SU-DHL-6 (cell line): ENCODE measurements around the gene MYL2.

Experiments used
- H2AFZ ChIP-seq: fragments of 200-600 bp; sonication (generic); 2 replicates; pipeline ENCODE4 v1.6.1; 2014; ENCODE audit warnings: low read depth, mild to moderate bottlenecking, moderate library complexity, mixed read lengths, antibody characterized with exemption, low read length; ENCODE audit not compliant: severe bottlenecking
- H3F3A ChIP-seq: fragments of 200-600 bp; shearing (Covaris generic); 2 replicates; pipeline ENCODE4 v1.6.0; 2016; ENCODE audit warnings: antibody characterized with exemption, mild to moderate bottlenecking; ENCODE audit not compliant: insufficient read depth
- H3K27ac ChIP-seq: fragments of 200-600 bp; sonication (generic); 2 replicates; pipeline ENCODE4 v1.5.1; 2016; ENCODE audit warnings: low read depth, mild to moderate bottlenecking, low read length, moderate library complexity, mixed read lengths
- H3K27me3 ChIP-seq: fragments of 200-600 bp; sonication (generic), shearing (Covaris generic); 2 replicates; pipeline ENCODE4 v1.6.0; 2014; ENCODE audit warnings: mild to moderate bottlenecking, low read length
- H3K36me3 ChIP-seq: fragments of 200-600 bp; sonication (generic); 2 replicates; pipeline ENCODE4 v1.6.1; 2014; ENCODE audit warnings: mild to moderate bottlenecking, low read length, mixed read lengths
- H3K4me2 ChIP-seq: fragments of 300-600, 200-600 bp; shearing (Covaris generic), sonication (generic); 2 replicates; pipeline ENCODE4 v1.6.0; 2014; ENCODE audit warnings: low read length, low read depth, mild to moderate bottlenecking; ENCODE audit not compliant: poor library complexity, severe bottlenecking
- H3K4me3 ChIP-seq: fragments of 200-600 bp; sonication (generic); 2 replicates; pipeline ENCODE4 v1.5.1; 2014; ENCODE audit warnings: antibody characterized with exemption, low read length, mild to moderate bottlenecking, mixed read lengths; ENCODE audit not compliant: insufficient read depth, poor library complexity, severe bottlenecking
- H3K79me2 ChIP-seq: fragments of 200-600 bp; sonication (generic); 2 replicates; pipeline ENCODE4 v1.6.1; 2014; ENCODE audit warnings: mild to moderate bottlenecking, low read length, moderate library complexity; ENCODE audit not compliant: insufficient read depth
- H3K9ac ChIP-seq: fragments of 200-600 bp; sonication (generic); 2 replicates; pipeline ENCODE4 v1.7.0; 2014; ENCODE audit warnings: mild to moderate bottlenecking, low read length
- H3K9me2 ChIP-seq: fragments of 200-600 bp; sonication (generic); replicated peaks from 2 replicates; pipeline ENCODE4 v1.6.1; 2014; ENCODE audit warnings: low read length; ENCODE audit not compliant: insufficient read depth
- H3K9me3 ChIP-seq: fragments of 200-600 bp; sonication (generic); 2 replicates; pipeline ENCODE4 v1.6.1; 2014; ENCODE audit warnings: low read length, mixed read lengths; ENCODE audit not compliant: insufficient read depth
- H4K20me1 ChIP-seq: fragments of 200-600 bp; sonication (generic); 2 replicates; pipeline ENCODE4 v1.6.1; 2014; ENCODE audit warnings: low read depth, mild to moderate bottlenecking, antibody characterized with exemption, low read length, moderate library complexity, mixed read lengths
- CTCF ChIP-seq: fragments of 200-600 bp; sonication (generic); IDR thresholded peaks from one replicate; pipeline ENCODE4 v1.5.1; 2017; ENCODE audit warnings: antibody characterized with exemption, mild to moderate bottlenecking, low read length, moderate library complexity; ENCODE audit not compliant: insufficient read depth, poor library complexity, severe bottlenecking
- EZH2phosphoT487 ChIP-seq: fragments of 200-600 bp; sonication (generic), shearing (Covaris generic); conservative IDR thresholded peaks from 2 replicates; pipeline ENCODE4 v1.6.1; 2018; ENCODE audit warnings: mild to moderate bottlenecking, antibody characterized with exemption, low read length, moderate library complexity, mixed read lengths

MYL2 gene

GRCh38 chr12:110923192-110923591 lies 2.8 kb upstream of the MYL2 start:
- H2AFZ ChIP-seq, result no peak overlapping the region
- no peak overlapping the region for H3K9ac ChIP-seq
- H3K36me3 ChIP-seq, result no peaks in the 10 kb centered on the region
- H3K27ac ChIP-seq, result no peak overlapping the region
- no peaks in the 10 kb centered on the region for H3K9me2 ChIP-seq
- TF ChIP-seq CTCF, result no peak
- TF ChIP-seq EZH2phosphoT487, result no peak
- no peaks in the 10 kb centered on the region for H4K20me1 ChIP-seq
- no peaks in the 10 kb centered on the region for H3K27me3 ChIP-seq
- H3F3A ChIP-seq, result no peaks in the 10 kb centered on the region
- H3K4me3 ChIP-seq, result no peak overlapping the region
- no peaks in the 10 kb centered on the region for H3K9me3 ChIP-seq
- H3K79me2 ChIP-seq, result no peaks in the 10 kb centered on the region
- no peak overlapping the region for H3K4me2 ChIP-seq

DNA sequence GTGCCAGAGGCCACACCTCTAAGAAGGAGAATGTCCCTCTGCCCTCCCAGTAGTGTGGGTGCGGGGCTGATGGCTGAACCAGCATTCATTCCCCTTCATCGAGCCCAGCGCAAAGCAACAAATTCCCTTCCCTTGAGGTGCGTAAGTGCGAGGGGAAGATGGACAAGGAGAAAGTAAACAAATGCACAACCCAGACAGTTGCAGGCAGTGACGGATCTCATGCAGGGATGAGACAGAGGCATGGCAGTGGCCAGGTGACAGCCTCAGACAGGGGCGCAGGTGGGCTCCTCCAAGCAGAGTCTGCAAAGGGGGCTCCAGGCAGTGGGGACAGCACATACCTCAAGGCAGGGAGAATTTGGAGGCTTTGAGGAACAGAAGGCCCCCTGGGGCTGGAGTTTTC lies 2.3 kb upstream of the MYL2 start:
- no peak overlapping the region for H3K4me2 ChIP-seq
- H3K4me3 ChIP-seq, result no peak overlapping the region
- H3K79me2 ChIP-seq, result no peaks in the 10 kb centered on the region
- no peak for TF ChIP-seq EZH2phosphoT487
- TF ChIP-seq CTCF, result no peak
- no peaks in the 10 kb centered on the region for H3K9me2 ChIP-seq
- no peak overlapping the region for H3K27ac ChIP-seq
- H3F3A ChIP-seq, result no peaks in the 10 kb centered on the region
- no peaks in the 10 kb centered on the region for H3K36me3 ChIP-seq
- no peaks in the 10 kb centered on the region for H3K27me3 ChIP-seq
- H2AFZ ChIP-seq, result no peak overlapping the region
- H4K20me1 ChIP-seq, result no peaks in the 10 kb centered on the region
- no peak overlapping the region for H3K9ac ChIP-seq
- no peaks in the 10 kb centered on the region for H3K9me3 ChIP-seq

DNA sequence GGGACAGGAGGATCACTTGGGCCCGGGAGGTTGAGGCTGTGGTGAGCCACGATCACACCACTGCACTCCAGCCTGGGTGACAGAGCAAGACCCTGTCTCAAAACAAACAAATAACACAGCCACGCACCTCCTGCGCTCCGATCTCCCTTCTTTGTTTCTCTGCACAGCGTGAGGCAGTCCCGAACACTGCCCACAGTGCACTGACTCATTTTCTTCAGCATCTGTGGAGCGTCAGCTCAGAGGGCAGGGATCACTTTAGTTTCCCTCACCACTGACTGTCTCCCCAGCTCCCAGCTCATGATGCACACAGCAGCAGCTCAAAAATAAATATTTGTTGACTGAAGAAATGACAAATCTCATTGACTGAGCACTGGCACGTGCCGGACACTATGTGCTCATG lies 883 bp upstream of the MYL2 start:
- H2AFZ ChIP-seq, result no peak overlapping the region
- TF ChIP-seq EZH2phosphoT487 (no peak), CTCF (no peak)

More for the DNA sequence above, 883 bp upstream of the MYL2 start:
- Histone ChIP-seq H3K27me3 (no peaks in the 10 kb centered on the region), H3F3A (no peaks in the 10 kb centered on the region), H3K36me3 (no peaks in the 10 kb centered on the region), H3K4me3 (no peak overlapping the region), H3K27ac (no peak overlapping the region), H3K4me2 (no peak overlapping the region), H3K9ac (no peak overlapping the region), H3K79me2 (no peaks in the 10 kb centered on the region), H4K20me1 (no peaks in the 10 kb centered on the region), H3K9me2 (no peaks in the 10 kb centered on the region), H3K9me3 (no peaks in the 10 kb centered on the region)
